CD4-positive, alpha-beta T cell treated with Interleukin-10 for 1 hour (primary cell): ENCODE results near the gene MRO.
"Not testable (repeated sequence)": the region's sequence is repeated elsewhere in the genome, so short reads cannot be mapped to it uniquely, and the experiment has no call there.

Experiments
- DNase-seq: peaks from one replicate; pipeline ENCODE4 v3.0.0-alpha.2; 2020

MRO gene

GRCh38 chr18:50790948-50791347 is 28.9 kb downstream of the MRO start:
- no peak for DNase-seq

GRCh38 chr18:50790241-50790640 is 29.6 kb downstream of the MRO start:
- no peak for DNase-seq

GRCh38 chr18:50788284-50788683 is 31.5 kb downstream of the MRO start:
- DNase-seq: no peak

- no peak for DNase-seq
Observed at GRCh38 chr18:50786864-50787263, 33.0 kb downstream of the MRO start.

GRCh38 chr18:50783553-50783952 is 36.3 kb downstream of the MRO start:
- no peak for DNase-seq

- DNase-seq: not testable (repeated sequence)
Observed at GRCh38 chr18:50779021-50779420, 40.8 kb downstream of the MRO start.

GRCh38 chr18:50776383-50776782 is 43.4 kb downstream of the MRO start:
- no peak for DNase-seq

- no peak for DNase-seq
Observed at GRCh38 chr18:50775726-50776125, 44.1 kb downstream of the MRO start.

- no peak for DNase-seq
Observed at GRCh38 chr18:50775207-50775606, 44.6 kb downstream of the MRO start.

- no peak for DNase-seq
Observed at GRCh38 chr18:50769463-50769862, 50.4 kb downstream of the MRO start.

GRCh38 chr18:50757358-50757757 is 62.5 kb downstream of the MRO start:
- no peak for DNase-seq

- no peak for DNase-seq
Observed at GRCh38 chr18:50754297-50754696, 65.5 kb downstream of the MRO start.

- DNase-seq: no peak
Observed at GRCh38 chr18:50753311-50753710, 66.5 kb downstream of the MRO start.

- no peak for DNase-seq
Observed at GRCh38 chr18:50751947-50752346, 67.9 kb downstream of the MRO start.

GRCh38 chr18:50751490-50751889 is 68.3 kb downstream of the MRO start:
- DNase-seq: no peak

GRCh38 chr18:50750546-50750945 is 69.3 kb downstream of the MRO start:
- DNase-seq: no peak

- DNase-seq: no peak
Observed at GRCh38 chr18:50749945-50750344, 69.9 kb downstream of the MRO start.

GRCh38 chr18:50749421-50749820 is 70.4 kb downstream of the MRO start:
- no peak for DNase-seq

- DNase-seq: no peak
Observed at GRCh38 chr18:50748243-50749229, 71.3 kb downstream of the MRO start.

- no peak for DNase-seq
Observed at GRCh38 chr18:50747849-50748242, 72.0 kb downstream of the MRO start.

GRCh38 chr18:50745945-50746344 is 73.9 kb downstream of the MRO start:
- DNase-seq: no peak
